K562 (cell line): Measurements from ENCODE around the gene TPCN1. TPM values are rescaled to one million over a fixed set of nuclear protein-coding genes. Genes with fewer than 3 reads are reported as not detected.

Source experiments
- BMI1 ChIP-seq: fragments of 150-350 bp; IDR thresholded peaks from 2 replicates; pipeline ENCODE4 v1.6.1; 2014; ENCODE audit warnings: low read length
- CREM ChIP-seq: IDR thresholded peaks from 2 replicates; pipeline ENCODE4 v1.6.1; 2014; ENCODE audit warnings: antibody characterized with exemption, low read depth
- HMG20A ChIP-seq: fragments of 450-650 bp; formaldehyde crosslinking; conservative IDR thresholded peaks from 2 replicates; pipeline ENCODE4 v1.4.0; 2020; ENCODE audit warnings: mild to moderate bottlenecking, mixed read lengths
- HNRNPL ChIP-seq: fragments of 200-400 bp; formaldehyde crosslinking; IDR thresholded peaks from 2 replicates; pipeline ENCODE4 v1.6.1; 2017; ENCODE audit warnings: low read depth, mild to moderate bottlenecking, low read length
- IFI16 ChIP-seq: fragments of 250-450 bp; sonication (Bioruptor Pico); IDR thresholded peaks from 2 replicates; pipeline ENCODE4 v2.1.2; 2022; ENCODE audit warnings: mild to moderate bottlenecking, inconsistent platforms
- MBD2 ChIP-seq: sonication (generic); IDR thresholded peaks from 2 replicates; pipeline ENCODE4 v1.6.1; 2016; ENCODE audit warnings: low read depth, borderline replicate concordance
- MECOM ChIP-seq: fragments of 250-450 bp; sonication (Bioruptor Pico); IDR thresholded peaks from 2 replicates; pipeline ENCODE4 v1.8.0; 2022; ENCODE audit warnings: inconsistent platforms
- POLR2AphosphoS5 ChIP-seq: IDR thresholded peaks from 2 replicates; pipeline ENCODE4 v1.6.1; 2011; ENCODE audit warnings: mild to moderate bottlenecking, low read depth, low read length, moderate library complexity; ENCODE audit not compliant: control insufficient read depth, insufficient read depth
- SMAD3 ChIP-seq: fragments of 450-650 bp; formaldehyde crosslinking; conservative IDR thresholded peaks from 2 replicates; pipeline ENCODE4 v1.4.0; 2020; ENCODE audit warnings: mild to moderate bottlenecking
- TBP ChIP-seq: optimal IDR thresholded peaks from 2 replicates; pipeline ENCODE3; 2011; ENCODE audit warnings: low read depth, low read length, improper control_type of control experiment
- ZKSCAN8 ChIP-seq: fragments of 200-800 bp; sonication (Bioruptor generic); IDR thresholded peaks from 2 replicates; pipeline ENCODE4 v1.6.1; 2016; ENCODE audit warnings: missing genetic modification characterization, missing compliant biosample characterization
- ZNF134 ChIP-seq: fragments of 250-450 bp; sonication (Bioruptor Pico); conservative IDR thresholded peaks from 2 replicates; pipeline ENCODE4 v1.4.0; 2020
- ZNF408 ChIP-seq: fragments of 250-450 bp; sonication (Bioruptor Pico); IDR thresholded peaks from 2 replicates; pipeline ENCODE4 v1.4.0; 2020; ENCODE audit warnings: low read depth, mild to moderate bottlenecking, moderate library complexity
- polyA plus RNA-seq, 8 experiments: library from polyadenylated mRNA; depleted of rRNA in 4 of 8; stranded (reverse) in 5 of 8; unstranded in 3 of 8; fragments of >200 nt; fragmentation: Nextera tagmentation in 2 of 8; fragmentation: Illumina TruSeq in 1 of 8; extraction: Ambion mirVana in 2 of 8; extraction: Trizol in 1 of 8; gene quantifications; 2 replicates each; pipeline versions ENCODE4 v1.2.1 to v1.2.3, GENCODE V29; 2011 to 2014; ENCODE audit warnings: inconsistent platforms in 1 of 8, missing spikeins in 1 of 8
- total RNA-seq, 7 experiments: library from RNA; depleted of rRNA in 6 of 7; stranded (reverse); fragments of >200 nt in 6 of 7; fragmentation: Illumina TruSeq in 2 of 7; extraction: Trizol in 2 of 7; gene quantifications; 2 replicates each; pipeline versions ENCODE4 v1.2.1 to v1.2.3, GENCODE V29; 2011 to 2021; ENCODE audit warnings: low replicate concordance in 1 of 7
- TF ChIP-seq, protein P1 (sequence below): sonication (generic); formaldehyde crosslinking; IDR thresholded peaks from 2 replicates; pipeline ENCODE4 v1.8.1; 2023; ENCODE audit warnings: missing genetic modification reagents, mild to moderate bottlenecking, borderline replicate concordance
- TF ChIP-seq, protein P2 (sequence below): fragments of 150-350 bp; IDR thresholded peaks from 2 replicates; pipeline ENCODE4 v1.6.1; 2014; ENCODE audit warnings: low read depth, mild to moderate bottlenecking, low read length, borderline replicate concordance
- TF ChIP-seq, protein P3 (sequence below): sonication (generic); formaldehyde crosslinking; IDR thresholded peaks from 2 replicates; pipeline ENCODE4 v1.9.0; 2022; ENCODE audit warnings: mild to moderate bottlenecking, missing genetic modification reagents
- TF ChIP-seq, protein P4 (sequence below), 2 experiments: fragments of 450-650 bp in 1 of 2; sonication (generic) in 1 of 2; formaldehyde crosslinking; conservative IDR thresholded peaks; 2 replicates each; pipeline versions ENCODE4 v1.4.0 to v1.8.1; 2020 to 2022; ENCODE audit warnings: mild to moderate bottlenecking in 1 of 2, missing genetic modification reagents in 1 of 2
- TF ChIP-seq, protein P5 (sequence below): fragments of 250-450 bp; sonication (Bioruptor Pico); IDR thresholded peaks from 2 replicates; pipeline ENCODE4 v1.6.1; 2021; ENCODE audit warnings: mild to moderate bottlenecking

TPCN1 gene
- total and polyA plus RNA-seq, 9 of the 15 experiments (the other 6 are each of a cell fraction or from before 2014, with no cell fraction given) = 0.80 to 23.8 (median 7.4) TPM

DNA sequence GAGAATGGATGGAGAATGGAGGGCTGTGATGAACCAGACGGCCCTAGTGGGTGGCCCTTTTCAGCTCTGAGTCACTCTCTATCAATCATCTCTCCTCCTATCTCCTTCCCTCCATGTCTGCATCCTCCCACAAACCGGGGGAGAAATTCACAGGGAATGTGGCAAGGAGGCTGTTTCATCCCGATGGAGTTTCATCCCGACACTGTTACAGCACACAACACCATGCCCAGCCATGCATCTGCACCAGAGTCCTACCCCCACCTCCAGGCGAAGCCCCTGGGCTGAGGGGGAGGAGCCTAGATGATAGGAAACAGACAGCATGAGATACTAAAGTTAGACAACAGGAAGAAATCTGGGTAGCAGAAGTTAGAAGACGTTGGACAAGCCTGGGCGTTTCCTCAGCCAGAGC is 92.9 kb downstream of the TPCN1 start (continued):
- TF ChIP-seq, protein P1, sequence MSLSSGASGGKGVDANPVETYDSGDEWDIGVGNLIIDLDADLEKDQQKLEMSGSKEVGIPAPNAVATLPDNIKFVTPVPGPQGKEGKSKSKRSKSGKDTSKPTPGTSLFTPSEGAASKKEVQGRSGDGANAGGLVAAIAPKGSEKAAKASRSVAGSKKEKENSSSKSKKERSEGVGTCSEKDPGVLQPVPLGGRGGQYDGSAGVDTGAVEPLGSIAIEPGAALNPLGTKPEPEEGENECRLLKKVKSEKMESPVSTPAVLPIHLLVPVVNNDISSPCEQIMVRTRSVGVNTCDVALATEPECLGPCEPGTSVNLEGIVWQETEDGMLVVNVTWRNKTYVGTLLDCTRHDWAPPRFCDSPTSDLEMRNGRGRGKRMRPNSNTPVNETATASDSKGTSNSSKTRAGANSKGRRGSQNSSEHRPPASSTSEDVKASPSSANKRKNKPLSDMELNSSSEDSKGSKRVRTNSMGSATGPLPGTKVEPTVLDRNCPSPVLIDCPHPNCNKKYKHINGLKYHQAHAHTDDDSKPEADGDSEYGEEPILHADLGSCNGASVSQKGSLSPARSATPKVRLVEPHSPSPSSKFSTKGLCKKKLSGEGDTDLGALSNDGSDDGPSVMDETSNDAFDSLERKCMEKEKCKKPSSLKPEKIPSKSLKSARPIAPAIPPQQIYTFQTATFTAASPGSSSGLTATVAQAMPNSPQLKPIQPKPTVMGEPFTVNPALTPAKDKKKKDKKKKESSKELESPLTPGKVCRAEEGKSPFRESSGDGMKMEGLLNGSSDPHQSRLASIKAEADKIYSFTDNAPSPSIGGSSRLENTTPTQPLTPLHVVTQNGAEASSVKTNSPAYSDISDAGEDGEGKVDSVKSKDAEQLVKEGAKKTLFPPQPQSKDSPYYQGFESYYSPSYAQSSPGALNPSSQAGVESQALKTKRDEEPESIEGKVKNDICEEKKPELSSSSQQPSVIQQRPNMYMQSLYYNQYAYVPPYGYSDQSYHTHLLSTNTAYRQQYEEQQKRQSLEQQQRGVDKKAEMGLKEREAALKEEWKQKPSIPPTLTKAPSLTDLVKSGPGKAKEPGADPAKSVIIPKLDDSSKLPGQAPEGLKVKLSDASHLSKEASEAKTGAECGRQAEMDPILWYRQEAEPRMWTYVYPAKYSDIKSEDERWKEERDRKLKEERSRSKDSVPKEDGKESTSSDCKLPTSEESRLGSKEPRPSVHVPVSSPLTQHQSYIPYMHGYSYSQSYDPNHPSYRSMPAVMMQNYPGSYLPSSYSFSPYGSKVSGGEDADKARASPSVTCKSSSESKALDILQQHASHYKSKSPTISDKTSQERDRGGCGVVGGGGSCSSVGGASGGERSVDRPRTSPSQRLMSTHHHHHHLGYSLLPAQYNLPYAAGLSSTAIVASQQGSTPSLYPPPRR = no peak
- TF ChIP-seq BMI1 = no peak
- TF ChIP-seq POLR2AphosphoS5 = no peak
- TF ChIP-seq, protein P2, sequence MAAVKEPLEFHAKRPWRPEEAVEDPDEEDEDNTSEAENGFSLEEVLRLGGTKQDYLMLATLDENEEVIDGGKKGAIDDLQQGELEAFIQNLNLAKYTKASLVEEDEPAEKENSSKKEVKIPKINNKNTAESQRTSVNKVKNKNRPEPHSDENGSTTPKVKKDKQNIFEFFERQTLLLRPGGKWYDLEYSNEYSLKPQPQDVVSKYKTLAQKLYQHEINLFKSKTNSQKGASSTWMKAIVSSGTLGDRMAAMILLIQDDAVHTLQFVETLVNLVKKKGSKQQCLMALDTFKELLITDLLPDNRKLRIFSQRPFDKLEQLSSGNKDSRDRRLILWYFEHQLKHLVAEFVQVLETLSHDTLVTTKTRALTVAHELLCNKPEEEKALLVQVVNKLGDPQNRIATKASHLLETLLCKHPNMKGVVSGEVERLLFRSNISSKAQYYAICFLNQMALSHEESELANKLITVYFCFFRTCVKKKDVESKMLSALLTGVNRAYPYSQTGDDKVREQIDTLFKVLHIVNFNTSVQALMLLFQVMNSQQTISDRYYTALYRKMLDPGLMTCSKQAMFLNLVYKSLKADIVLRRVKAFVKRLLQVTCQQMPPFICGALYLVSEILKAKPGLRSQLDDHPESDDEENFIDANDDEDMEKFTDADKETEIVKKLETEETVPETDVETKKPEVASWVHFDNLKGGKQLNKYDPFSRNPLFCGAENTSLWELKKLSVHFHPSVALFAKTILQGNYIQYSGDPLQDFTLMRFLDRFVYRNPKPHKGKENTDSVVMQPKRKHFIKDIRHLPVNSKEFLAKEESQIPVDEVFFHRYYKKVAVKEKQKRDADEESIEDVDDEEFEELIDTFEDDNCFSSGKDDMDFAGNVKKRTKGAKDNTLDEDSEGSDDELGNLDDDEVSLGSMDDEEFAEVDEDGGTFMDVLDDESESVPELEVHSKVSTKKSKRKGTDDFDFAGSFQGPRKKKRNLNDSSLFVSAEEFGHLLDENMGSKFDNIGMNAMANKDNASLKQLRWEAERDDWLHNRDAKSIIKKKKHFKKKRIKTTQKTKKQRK = no peak
- TF ChIP-seq TBP = no peak
- TF ChIP-seq SMAD3 (CRISPR knock-in tag) = no peak
- no peak for TF ChIP-seq ZNF408 (CRISPR knock-in tag)
- TF ChIP-seq MECOM (CRISPR knock-in tag) = peak; percentile 95
- TF ChIP-seq ZNF134 (CRISPR knock-in tag) = no peak
- TF ChIP-seq HMG20A = no peak
- TF ChIP-seq ZKSCAN8 (CRISPR knock-in tag) = no peak
- no peak for TF ChIP-seq IFI16 (CRISPR knock-in tag)
- no peak for TF ChIP-seq MBD2
- TF ChIP-seq, protein P3, sequence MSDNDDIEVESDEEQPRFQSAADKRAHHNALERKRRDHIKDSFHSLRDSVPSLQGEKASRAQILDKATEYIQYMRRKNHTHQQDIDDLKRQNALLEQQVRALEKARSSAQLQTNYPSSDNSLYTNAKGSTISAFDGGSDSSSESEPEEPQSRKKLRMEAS (CRISPR knock-in tag) = no peak
- TF ChIP-seq HNRNPL = no peak
- TF ChIP-seq, protein P4, sequence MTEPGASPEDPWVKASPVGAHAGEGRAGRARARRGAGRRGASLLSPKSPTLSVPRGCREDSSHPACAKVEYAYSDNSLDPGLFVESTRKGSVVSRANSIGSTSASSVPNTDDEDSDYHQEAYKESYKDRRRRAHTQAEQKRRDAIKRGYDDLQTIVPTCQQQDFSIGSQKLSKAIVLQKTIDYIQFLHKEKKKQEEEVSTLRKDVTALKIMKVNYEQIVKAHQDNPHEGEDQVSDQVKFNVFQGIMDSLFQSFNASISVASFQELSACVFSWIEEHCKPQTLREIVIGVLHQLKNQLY (CRISPR knock-in tag; conservative IDR thresholded peaks at IDR 0.05) = no peak
- 0 out of 2 replicates have a peak, but pooled peaks have one; percentile 31 for TF ChIP-seq CREM
- TF ChIP-seq, protein P5, sequence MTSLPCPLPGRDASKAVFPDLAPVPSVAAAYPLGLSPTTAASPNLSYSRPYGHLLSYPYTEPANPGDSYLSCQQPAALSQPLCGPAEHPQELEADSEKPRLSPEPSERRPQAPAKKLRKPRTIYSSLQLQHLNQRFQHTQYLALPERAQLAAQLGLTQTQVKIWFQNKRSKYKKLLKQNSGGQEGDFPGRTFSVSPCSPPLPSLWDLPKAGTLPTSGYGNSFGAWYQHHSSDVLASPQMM (CRISPR knock-in tag) = no peak
